T47D (cell line): ENCODE data around the gene GPER1.

Experiments used
- DNase-seq, 2 experiments: peaks; one replicate each; pipeline versions ENCODE4 v3.0.0 to v3.0.0-alpha.2; 2011 to 2012; ENCODE audit warnings: low read depth in 1 of 2, low spot score in 1 of 2
- JUND ChIP-seq: IDR thresholded peaks from 2 replicates; pipeline ENCODE4 v1.6.1; 2012; ENCODE audit warnings: low read depth
- in situ Hi-C: cut with HindIII; loops from 2 replicates; pipeline ENCODE4 v1.10.0; 2016; ENCODE audit warnings: low sequenced_read_pairs, low pct_unique_long_range_greater_than_20kb

The GPER1 gene

DNA sequence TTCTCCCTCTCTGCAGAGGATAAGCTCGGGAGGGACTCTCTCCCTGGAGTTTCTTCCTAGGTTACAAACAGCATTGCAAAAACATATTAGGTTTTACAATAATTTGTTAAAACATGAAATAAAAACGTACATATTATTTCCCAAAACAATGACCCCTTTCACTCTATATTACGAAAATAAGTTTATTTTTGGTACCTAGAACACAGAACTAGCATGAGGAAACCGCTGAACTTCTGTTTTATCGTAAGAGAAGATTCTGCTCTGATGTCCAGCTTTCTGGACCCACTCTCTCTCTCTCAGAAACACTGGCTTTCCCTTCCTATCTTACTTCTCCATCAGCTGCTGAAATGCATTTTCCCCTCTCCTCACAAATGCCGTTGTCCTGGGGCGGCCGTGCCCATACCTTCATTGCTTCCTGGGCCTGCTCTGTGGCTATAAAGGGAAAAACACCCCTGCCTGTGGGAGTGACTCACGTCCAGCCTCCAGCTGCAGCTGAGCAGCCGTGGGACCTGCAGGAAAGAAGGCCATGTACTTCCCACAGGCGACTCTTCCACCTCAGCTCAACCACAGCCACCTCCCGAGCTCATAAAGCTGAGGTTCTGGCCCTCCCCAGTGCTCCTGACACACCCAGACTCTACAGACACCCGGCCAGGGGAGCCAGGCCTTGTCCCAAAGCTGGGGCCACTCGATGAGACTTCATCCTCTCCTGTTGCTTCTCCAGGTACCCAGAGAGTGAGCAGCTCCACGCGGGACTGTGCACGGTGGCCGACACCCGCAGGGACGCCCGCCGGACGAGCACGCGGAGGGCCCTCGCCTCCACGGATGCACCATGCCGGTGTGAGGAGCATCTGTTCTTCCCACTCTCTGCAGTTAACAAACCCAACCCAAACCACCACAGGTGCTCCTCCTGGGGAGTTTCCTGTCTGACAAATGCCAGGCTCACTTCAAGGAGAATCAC, 3.1 kb downstream of the GPER1 start:
- no peak for DNase-seq
- no peak for TF ChIP-seq JUND
- in situ Hi-C loops = no loop called here

DNA sequence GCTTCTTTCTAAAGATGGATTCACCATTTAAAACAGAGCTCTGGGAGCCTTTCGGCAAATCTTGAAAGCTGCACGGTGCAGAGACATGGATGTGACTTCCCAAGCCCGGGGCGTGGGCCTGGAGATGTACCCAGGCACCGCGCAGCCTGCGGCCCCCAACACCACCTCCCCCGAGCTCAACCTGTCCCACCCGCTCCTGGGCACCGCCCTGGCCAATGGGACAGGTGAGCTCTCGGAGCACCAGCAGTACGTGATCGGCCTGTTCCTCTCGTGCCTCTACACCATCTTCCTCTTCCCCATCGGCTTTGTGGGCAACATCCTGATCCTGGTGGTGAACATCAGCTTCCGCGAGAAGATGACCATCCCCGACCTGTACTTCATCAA, 3.7 kb downstream of the GPER1 start:
- TF ChIP-seq JUND = no peak
- in situ Hi-C loops = no loop called here

DNA sequence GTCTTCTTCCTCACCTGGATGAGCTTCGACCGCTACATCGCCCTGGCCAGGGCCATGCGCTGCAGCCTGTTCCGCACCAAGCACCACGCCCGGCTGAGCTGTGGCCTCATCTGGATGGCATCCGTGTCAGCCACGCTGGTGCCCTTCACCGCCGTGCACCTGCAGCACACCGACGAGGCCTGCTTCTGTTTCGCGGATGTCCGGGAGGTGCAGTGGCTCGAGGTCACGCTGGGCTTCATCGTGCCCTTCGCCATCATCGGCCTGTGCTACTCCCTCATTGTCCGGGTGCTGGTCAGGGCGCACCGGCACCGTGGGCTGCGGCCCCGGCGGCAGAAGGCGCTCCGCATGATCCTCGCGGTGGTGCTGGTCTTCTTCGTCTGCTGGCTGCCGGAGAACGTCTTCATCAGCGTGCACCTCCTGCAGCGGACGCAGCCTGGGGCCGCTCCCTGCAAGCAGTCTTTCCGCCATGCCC, 4.3 kb downstream of the GPER1 start:
- DNase-seq = no peak
- in situ Hi-C loops = no loop called here
- TF ChIP-seq JUND = no peak

More for the DNA sequence above, 3.7 kb downstream of the GPER1 start:
- DNase-seq = no peak

DNA sequence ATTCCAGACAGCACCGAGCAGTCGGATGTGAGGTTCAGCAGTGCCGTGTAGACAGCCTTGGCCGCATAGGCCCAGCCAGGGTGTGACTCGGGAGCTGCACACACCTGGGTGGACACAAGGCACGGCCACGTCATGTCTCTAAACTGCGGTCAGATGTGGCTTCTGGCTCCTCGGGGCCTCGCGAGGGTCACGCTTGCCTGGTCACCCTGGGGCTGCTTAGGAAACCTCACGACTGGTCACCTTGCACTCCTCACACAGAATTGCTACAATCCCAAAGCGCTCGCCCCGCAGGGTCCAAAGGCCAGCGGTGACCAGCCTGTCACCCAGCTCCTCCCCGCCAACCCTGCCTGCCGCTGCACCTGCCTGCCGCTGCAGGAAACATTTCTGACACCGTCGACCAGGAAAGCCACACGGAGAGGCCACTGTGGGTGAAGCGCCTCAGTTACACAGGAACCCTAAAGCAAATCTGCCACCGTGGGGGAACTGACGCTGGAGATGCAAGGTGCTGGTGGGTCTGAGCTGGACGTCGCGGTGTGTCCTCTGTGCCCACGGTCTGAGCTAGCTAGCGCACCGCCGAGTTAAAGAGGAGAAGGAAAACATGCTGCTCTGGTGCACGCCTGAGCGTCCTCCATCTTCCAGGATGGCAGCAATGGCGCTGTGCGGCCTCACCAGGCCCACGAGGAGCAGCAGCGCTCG, 5.0 kb downstream of the GPER1 start:
- in situ Hi-C loops = no loop called here
- TF ChIP-seq JUND = no peak
- no peak for DNase-seq

DNA sequence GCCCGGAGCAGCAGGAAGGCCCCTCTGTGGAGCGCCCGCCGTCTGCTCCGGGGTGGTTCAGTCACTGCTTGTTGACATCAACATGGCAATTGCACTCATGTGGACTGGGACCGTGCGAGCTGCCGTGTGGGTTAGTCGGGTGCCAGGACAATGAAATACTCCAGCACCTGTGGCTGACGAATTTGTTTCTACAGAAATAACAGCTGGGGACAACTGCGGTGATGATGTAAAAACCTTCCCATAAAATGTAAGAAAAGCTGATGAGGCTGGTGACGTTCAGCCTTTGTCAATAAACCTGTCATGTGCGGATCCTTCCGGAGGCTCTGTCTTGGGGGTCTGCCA, 5.6 kb downstream of the GPER1 start:
- no peak for TF ChIP-seq JUND
- in situ Hi-C loops = no loop called here
- no peak for DNase-seq

DNA sequence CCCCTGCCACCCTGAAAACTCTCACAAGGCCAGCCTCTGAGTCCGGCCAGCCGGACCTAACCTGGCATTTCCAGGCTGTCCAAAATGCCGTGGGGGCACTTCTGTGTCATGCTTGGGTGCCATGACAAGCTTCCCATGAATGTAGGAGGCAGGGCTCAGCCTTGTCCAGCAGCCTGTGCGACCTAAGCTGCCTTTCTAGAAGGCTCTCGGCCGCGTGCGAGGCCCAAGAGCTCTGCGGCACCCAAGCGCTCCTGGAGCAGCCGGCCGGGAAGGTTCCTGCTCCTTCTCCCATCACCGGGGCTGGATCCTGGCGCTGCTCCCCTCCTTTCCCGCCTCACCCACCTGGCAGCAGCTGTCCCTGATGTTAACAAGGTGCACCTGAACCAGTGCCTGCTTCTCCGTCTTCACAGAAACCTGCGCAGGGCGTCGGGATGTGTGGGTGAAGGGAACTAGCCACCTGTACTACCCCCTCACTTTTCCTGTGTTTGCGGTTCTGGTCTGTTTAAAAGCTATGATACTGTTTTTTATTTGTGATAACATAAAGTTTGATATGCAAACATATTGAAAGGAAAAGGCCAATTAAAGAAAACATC, 6.1 kb downstream of the GPER1 start:
- in situ Hi-C loops = no loop called here
- TF ChIP-seq JUND = no peak

DNA sequence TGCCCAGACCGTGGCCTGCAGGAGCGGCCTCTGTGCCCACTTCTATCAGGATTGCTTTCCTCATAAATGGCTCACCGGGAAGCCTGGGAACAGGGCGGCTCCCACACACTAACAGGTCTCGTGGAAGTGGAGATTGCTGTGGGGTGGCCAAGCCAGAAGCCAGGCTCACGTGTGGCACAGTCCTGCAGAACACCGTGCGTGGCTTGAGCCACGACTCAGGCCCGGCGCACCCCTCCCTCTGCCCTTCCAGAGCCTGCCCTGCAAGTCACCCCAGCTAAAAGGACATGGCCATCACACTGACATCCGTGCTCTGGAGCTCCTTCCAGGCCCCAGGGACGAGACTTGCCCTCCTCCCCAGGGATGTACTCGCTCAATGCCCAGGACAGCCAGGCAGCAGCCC, 7.0 kb downstream of the GPER1 start:
- in situ Hi-C loops = no loop called here
- DNase-seq = no peak
- no peak for TF ChIP-seq JUND

More for the DNA sequence above, 6.1 kb downstream of the GPER1 start:
- DNase-seq = no peak

DNA sequence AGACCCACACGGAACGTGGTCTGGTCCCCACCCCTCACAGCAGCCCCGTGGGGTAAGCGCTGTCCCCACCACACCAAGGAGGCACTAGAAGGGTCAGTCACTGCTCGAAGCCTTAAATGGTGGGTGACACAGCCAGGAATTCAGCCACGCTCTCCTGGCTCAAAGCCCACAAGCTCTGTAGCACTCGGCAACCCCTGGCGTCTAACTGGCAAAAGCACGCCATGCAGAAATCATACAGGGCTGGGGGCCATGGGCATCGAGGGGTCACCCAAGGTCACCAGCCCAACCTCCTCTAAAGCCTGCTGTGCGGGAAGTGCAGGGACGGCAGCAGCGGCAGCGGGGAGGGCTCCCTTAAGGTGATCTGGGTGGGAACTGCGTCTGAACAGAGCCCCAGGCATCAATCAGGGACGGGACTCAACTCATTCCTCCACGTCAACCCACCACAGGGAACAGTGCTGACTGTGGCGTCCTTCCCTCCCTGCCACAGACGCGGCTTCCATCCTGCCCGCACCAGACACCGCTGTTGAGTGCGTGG, 7.8 kb downstream of the GPER1 start:
- DNase-seq = no peak
- no peak for TF ChIP-seq JUND
- in situ Hi-C loops = no loop called here

DNA sequence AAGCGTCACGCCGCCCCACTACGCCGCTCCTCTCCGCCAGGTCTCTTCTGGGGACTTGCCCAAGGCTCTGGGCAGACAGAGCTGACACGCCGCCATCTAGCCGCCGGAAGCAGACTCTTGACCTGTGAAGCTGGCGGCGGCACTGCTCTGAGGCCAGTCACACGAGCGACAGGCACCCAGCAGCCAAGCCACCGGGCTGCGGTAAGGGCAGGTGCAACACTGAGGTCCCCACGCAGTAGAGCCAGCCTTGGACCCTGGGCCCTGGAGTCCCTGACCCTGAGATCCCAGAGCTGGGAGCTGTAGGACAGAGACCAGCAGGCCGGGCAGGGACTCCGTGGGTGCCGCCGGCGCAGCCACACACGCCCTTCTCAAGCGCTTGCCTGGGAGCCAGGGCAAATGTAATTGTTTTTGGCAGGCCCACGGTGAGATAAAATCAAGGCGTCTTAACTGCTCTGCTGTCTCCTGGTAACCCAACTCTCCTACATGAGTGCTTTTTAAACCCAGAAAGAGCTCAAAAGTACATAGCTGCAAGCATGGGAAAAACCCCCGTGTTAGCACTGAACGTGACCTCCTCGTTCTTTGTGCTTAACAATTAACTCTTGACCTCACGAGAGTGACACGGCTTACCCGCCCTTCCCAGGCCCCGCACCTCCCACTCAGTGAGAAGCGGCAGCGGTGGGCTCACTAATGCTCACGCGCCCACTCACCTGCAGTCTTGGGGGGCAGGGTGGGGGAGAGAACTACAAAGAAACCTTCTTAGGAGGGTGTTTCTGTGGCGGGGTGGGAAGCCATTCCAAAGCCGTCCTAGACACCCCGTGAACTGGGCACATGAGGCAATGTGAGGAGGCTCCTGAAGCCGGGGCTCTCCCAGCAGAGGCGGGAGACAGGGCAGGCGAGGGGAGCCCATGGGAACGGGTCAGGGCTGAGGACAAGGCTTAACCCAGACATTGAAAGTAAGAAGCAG, 8.5 kb downstream of the GPER1 start:
- peak; percentile 87 to 94 for DNase-seq
- in situ Hi-C loops = no loop called here
- no peak for TF ChIP-seq JUND

DNA sequence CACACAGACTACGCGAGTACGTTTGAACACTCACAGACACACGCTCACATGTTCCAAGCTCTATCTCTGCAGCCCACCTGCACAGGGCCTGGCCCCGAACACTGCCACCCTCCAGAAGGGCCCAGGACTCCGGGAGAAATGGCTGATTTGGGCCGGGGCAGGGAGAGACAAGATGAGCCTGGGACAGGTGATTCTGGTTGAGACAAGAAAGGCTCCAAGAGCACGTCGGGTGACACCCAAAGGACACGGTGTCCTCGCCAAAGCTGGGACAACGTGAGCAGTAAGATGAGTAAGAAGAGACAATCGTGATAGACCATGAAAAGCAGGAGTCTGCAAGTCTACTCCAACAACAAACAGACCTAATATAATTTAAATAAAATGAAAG, 9.2 kb downstream of the GPER1 start:
- DNase-seq = no peak
- in situ Hi-C loops = no loop called here
- no peak for TF ChIP-seq JUND

DNA sequence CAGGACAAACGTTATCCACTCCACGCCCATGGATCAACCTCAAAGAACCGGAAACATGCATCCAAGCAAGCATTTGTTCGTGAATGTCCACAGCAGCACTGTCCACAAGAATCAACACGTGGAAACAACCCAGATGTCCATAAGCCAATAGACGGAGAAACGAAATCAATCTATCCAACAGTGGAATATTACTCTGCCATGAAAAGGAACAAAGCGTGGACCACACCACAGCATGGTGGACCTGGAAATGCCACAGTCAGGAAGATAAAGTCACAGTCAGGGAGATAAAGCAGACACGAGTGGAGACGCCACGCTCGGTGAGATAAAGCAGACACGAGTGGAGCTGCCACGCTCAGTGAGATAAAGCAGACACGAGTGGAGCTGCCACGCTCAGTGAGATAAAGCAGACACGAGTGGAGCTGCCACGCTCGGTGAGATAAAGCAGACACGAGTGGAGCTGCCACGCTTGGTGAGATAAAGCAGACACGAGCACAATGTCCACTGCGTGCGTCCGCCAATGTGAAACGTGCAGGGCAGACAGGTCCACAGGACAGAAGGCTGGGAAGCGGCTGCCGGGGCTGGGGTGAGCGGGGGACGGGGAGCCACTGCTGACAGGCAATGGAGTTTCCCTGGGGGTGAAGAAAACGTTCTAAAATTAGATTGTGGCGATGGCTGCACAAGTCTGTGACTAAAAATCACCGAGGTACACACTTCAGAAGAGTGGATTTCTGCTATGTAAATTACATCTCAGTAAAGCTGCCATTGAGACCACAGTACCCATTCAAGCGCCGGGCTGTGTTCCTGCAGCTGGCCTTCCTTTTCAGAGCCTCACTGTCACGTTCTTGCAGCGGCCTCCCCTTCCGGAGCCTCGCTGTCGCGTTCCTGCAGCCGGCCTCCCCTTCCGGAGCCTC, 10.6 kb downstream of the GPER1 start:
- TF ChIP-seq JUND = no peak
- DNase-seq = no peak
- in situ Hi-C loops = no loop called here
